Measurements from ENCODE around the gene GCK.
"Not testable (repeated sequence)": the region's sequence is repeated elsewhere in the genome, so short reads cannot be mapped to it uniquely, and the experiment has no call there.

Gene GCK

DNA sequence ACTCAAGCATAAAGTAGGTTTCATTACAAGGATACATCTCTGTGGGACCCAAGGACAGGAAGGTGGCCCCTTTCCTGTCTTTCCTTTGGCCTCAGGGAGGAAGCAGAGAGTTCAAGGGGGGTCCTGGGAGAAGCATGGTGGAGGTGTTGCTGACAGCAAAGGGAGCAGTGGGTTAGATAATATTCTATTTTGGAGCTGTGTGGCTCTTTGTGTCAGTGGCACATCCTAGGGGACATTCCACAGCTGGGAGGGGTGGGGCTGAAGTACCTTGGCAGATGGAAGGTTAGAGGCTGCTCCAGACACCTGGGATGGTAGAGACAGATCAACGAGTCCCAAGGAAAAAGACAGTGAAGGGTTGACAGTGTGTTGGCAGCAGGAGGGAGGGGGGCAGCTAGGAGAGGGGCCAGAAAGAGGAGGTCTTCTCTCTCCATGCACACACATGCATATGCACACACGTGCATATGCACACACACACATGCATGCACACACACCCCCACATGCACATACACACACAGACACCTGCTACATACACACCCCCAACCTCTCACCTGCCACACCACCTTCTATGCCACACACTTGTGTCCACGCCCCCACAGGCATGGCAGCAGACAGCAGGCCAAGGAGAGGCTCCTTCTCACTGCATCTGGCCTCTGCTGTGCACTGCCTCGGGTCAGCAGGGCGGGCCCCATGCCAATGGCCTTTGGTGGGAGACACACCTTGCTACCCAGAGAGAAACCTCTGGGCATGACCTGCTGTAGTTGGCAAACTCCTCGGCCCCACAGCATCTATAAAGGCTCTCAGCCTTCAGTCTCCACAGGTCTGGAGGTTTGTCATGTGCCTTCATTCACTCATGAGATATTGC, 60.3 kb downstream of the GCK start:
- TF ChIP-seq CTCF (IDR thresholded peaks at IDR 0.05; ENCODE audit: control insufficient read depth, insufficient read depth, low read depth, low read length, missing control alignments), result no peak
- DNase-seq (ENCODE audit: low read depth), result no peak
- H3K4me3 ChIP-seq (ENCODE audit: control insufficient read depth, low read depth, low read length), result no peak overlapping the region

DNA sequence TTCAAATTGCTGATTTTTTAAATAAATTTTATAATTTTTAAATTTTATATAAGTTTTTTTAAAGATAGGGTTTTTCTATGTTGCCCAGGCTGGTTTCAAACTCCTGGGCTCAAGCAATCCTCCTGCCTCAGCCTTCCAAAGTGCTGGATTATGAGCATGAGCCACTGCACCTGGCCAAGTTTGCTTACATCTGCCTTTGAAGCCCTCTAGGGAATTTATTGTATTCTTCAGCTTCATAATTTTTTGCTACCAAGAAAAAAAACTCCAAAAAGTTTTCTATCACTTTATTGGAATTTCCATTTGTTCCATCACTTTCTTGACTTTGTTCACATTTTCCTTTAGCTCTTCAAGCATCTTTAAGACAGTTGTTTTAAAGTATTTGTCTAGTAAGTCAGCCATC, 62.1 kb downstream of the GCK start:
- no peak overlapping the region for H3K4me3 ChIP-seq (ENCODE audit: control insufficient read depth, low read depth, low read length)
- no peak for DNase-seq (ENCODE audit: low read depth)
- no peak for TF ChIP-seq CTCF (IDR thresholded peaks at IDR 0.05; ENCODE audit: control insufficient read depth, insufficient read depth, low read depth, low read length, missing control alignments)

DNA sequence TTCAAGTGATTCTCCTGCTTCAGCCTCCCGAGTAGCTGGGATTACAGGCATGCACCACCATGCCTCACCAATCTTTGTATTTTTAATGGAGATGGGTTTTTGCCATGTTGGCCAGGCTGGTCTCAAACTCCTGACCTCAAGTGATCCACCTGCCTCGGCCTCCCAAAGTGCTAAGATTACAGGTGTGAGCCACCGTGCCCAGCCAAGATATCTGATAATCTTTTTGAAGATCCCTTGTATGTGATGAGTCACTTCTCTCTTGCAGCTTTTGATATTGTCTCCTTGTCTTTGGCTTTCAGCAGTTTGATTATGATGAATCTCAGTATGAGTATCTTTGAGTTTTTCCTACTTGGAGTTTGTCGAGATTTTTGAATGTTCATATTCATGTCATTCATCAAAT, 62.7 kb downstream of the GCK start:
- DNase-seq (ENCODE audit: low read depth); H3K4me3 ChIP-seq (ENCODE audit: control insufficient read depth, low read depth, low read length): not testable (repeated sequence)

DNA sequence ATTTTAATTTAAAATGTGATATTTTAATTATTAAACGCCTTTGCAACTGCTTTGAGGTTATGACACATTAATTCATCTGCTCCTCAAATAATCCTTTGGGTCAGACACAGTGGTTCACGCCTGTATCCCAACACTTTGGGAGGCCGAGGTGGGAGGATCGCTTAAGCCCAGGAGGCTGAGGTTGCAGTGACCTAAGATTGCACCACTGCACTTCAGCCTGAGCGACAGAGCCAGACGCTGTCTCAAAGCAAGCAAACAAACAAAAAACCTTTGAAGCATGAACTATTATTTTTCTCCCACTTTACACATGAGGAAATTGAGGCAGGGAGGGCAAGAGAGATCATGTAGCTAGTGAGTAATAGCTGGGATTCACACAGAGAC, 64.4 kb downstream of the GCK start:
- no peak for DNase-seq (ENCODE audit: low read depth)

GRCh38 chr7:44123190-44124003, 65.8 kb downstream of the GCK start, which contains the start of gene POLD2:
TSS of gene POLD2 (minus strand) at chr7:44123548. CDS start at chr7:44122053, 1,495 bp downstream.
- no peak for TF ChIP-seq CTCF (IDR thresholded peaks at IDR 0.05; ENCODE audit: control insufficient read depth, insufficient read depth, low read depth, low read length, missing control alignments)
- peak; percentile 67 for DNase-seq (ENCODE audit: low read depth)
- H3K4me3 ChIP-seq (ENCODE audit: control insufficient read depth, low read depth, low read length), result peak within 1 kb of the TSS; percentile 76

More for the DNA sequence above, 64.4 kb downstream of the GCK start:
- TF ChIP-seq CTCF (IDR thresholded peaks at IDR 0.05; ENCODE audit: control insufficient read depth, insufficient read depth, low read depth, low read length, missing control alignments), result no peak
- H3K4me3 ChIP-seq (ENCODE audit: control insufficient read depth, low read depth, low read length), result no peak overlapping the region

DNA sequence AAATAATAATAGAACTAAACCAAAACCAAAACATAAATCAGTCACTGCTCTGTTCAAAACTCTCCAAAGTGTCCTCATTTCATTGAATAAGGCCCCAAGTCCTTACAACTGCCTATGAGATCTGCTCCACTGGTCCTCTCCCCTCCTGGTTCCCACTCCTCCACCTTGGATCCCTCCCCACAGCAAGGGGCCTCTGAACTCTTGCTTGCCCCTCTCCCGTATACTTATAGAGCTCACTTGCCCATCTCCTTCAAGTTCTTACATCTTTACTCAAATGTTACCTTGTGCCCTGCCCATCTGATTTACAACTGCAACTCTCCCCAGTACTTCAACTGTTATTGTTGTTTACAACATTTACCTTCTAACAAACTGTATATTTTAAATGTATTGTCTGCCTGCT, 66.7 kb downstream of the GCK start:
- peak overlapping the region; percentile 55 for H3K4me3 ChIP-seq (ENCODE audit: control insufficient read depth, low read depth, low read length)
- TF ChIP-seq CTCF (IDR thresholded peaks at IDR 0.05; ENCODE audit: control insufficient read depth, insufficient read depth, low read depth, low read length, missing control alignments), result no peak
- no peak for DNase-seq (ENCODE audit: low read depth)
